ENCODE data around the gene SOX14.

The SOX14 gene

GRCh38 chr3:137765310-137766033 is 1.4 kb downstream of the SOX14 start:
- Histone ChIP-seq H3K9ac (ENCODE audit: low read depth, low read length) (no peak overlapping the region), H3K27ac (ENCODE audit: low read length) (no peak overlapping the region), H3K79me2 (ENCODE audit: insufficient read depth, low read length) (no peaks in the 10 kb centered on the region), H3K36me3 (ENCODE audit: insufficient read depth, low read length) (no peaks in the 10 kb centered on the region), H3K4me2 (ENCODE audit: insufficient read depth, low read length) (no peak overlapping the region), H3K27me3 (ENCODE audit: insufficient read depth, low read length, poor library complexity) (peaks cover 15% of the 10 kb centered on the region), H3K9me3 (ENCODE audit: insufficient read depth, low read length, severe bottlenecking) (no peaks in the 10 kb centered on the region), H3K4me1 (ENCODE audit: insufficient read depth, low read length) (no peaks in the 10 kb centered on the region), H4K20me1 (ENCODE audit: insufficient read depth, low read length) (no peaks in the 10 kb centered on the region), H3K4me3 (ENCODE audit: low read depth in 1 of 2, low read length in 2 of 2) (no peak overlapping the region), H2AFZ (ENCODE audit: low read depth, low read length) (no peak overlapping the region)
- DNase-seq (no peak), ATAC-seq (ENCODE audit: insufficient read depth, low read depth) (no peak)
- TF ChIP-seq EZH2 (IDR thresholded peaks at IDR 0.05; ENCODE audit: borderline replicate concordance, low read depth, low read length, severe bottlenecking): no peak
- TF ChIP-seq, protein P1, sequence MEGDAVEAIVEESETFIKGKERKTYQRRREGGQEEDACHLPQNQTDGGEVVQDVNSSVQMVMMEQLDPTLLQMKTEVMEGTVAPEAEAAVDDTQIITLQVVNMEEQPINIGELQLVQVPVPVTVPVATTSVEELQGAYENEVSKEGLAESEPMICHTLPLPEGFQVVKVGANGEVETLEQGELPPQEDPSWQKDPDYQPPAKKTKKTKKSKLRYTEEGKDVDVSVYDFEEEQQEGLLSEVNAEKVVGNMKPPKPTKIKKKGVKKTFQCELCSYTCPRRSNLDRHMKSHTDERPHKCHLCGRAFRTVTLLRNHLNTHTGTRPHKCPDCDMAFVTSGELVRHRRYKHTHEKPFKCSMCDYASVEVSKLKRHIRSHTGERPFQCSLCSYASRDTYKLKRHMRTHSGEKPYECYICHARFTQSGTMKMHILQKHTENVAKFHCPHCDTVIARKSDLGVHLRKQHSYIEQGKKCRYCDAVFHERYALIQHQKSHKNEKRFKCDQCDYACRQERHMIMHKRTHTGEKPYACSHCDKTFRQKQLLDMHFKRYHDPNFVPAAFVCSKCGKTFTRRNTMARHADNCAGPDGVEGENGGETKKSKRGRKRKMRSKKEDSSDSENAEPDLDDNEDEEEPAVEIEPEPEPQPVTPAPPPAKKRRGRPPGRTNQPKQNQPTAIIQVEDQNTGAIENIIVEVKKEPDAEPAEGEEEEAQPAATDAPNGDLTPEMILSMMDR (IDR thresholded peaks at IDR 0.05; ENCODE audit: borderline replicate concordance, extremely low read depth, low read length, poor library complexity, severe bottlenecking): no peak

DNA sequence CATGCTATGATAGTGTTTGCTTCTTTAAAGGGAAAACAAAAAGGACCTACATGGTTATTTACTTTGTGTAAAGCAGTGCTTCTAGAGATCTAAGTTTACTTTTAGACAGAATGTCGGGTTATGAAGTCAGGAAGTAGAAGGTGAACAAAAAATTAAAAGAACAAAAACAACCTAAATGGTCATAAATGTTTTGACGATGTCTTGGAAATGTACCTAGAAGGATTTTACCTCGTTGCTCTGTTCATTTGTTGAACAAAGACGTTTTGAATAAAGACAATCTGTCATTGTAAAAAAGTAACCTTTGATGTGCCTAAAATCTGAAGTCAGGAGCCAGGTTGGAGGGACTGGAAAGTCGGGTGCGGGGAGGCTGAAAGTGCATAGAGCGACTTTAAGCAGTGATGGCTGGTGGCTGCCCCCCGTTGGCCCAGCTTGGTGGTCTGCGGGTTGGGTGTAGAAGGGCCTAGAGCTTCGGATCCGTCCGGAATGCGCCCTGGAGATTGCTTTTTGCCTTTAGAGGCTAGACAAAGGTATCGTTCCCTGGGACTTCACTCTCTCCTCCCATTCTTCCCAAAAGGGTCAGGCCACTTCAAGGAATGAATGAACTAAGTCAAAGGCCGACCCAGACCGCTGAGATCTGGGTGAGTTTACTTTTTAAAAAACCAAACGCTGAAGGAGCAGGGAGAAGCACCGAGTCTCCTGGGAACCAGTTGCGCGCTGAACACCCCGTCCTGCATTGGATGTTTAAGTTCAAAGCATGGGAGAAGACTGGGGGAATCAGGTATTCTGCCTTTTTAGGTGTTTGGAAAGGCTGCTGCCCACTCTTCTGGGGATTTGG is 2.1 kb downstream of the SOX14 start:
- H3K9ac ChIP-seq (ENCODE audit: low read depth, low read length): no peak overlapping the region
- H3K79me2 ChIP-seq (ENCODE audit: insufficient read depth, low read length): no peaks in the 10 kb centered on the region
- no peak overlapping the region for H3K4me3 ChIP-seq (ENCODE audit: low read depth in 1 of 2, low read length in 2 of 2)
- H3K27me3 ChIP-seq (ENCODE audit: insufficient read depth, low read length, poor library complexity): peaks cover 15% of the 10 kb centered on the region
- ATAC-seq (ENCODE audit: insufficient read depth, low read depth): no peak
- H3K27ac ChIP-seq (ENCODE audit: low read length): no peak overlapping the region
- no peaks in the 10 kb centered on the region for H3K36me3 ChIP-seq (ENCODE audit: insufficient read depth, low read length)
- no peaks in the 10 kb centered on the region for H3K9me3 ChIP-seq (ENCODE audit: insufficient read depth, low read length, severe bottlenecking)
- no peaks in the 10 kb centered on the region for H4K20me1 ChIP-seq (ENCODE audit: insufficient read depth, low read length)
- TF ChIP-seq EZH2 (IDR thresholded peaks at IDR 0.05; ENCODE audit: borderline replicate concordance, low read depth, low read length, severe bottlenecking): no peak
- TF ChIP-seq, protein P1 (IDR thresholded peaks at IDR 0.05; ENCODE audit: borderline replicate concordance, extremely low read depth, low read length, poor library complexity, severe bottlenecking): no peak
- no peak for DNase-seq
- no peaks in the 10 kb centered on the region for H3K4me1 ChIP-seq (ENCODE audit: insufficient read depth, low read length)
- H2AFZ ChIP-seq (ENCODE audit: low read depth, low read length): no peak overlapping the region
- no peak overlapping the region for H3K4me2 ChIP-seq (ENCODE audit: insufficient read depth, low read length)

DNA sequence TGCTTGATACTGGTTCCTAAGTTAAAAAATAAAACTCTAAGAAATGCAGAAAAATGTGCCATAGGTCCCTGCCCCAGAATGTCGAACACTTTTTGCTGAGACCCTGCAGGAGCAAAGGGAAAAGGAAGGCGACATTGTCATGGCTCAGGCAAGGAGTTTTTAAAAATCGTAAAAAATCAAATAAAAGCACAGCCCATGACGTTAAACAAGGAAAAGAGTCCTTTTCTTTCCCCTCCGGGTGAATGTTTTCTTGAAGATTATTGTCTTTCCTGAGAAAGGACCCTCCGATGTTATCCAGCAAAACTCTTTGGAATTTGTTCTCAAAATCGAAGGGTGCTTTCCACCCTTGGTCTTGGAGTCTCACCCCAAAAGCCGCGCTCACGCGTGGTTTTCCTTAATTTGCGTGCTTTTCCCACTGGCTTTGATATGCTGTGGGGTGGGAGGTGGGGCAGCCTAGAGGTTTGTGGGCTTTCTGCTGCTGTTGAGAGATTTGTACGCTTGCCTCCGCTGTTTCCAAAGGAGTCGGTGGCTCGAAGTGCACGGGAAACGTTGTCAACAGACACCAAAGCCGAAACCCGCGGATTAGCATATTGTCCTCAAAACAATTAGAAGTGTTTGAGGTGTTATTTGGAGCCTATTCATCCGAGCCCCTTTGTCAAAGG is 2.9 kb downstream of the SOX14 start:
- Histone ChIP-seq H3K4me3 (ENCODE audit: low read depth in 1 of 2, low read length in 2 of 2) (no peak overlapping the region), H3K4me1 (ENCODE audit: insufficient read depth, low read length) (no peaks in the 10 kb centered on the region), H2AFZ (ENCODE audit: low read depth, low read length) (no peak overlapping the region), H3K27me3 (ENCODE audit: insufficient read depth, low read length, poor library complexity) (peaks cover 15% of the 10 kb centered on the region), H3K79me2 (ENCODE audit: insufficient read depth, low read length) (no peaks in the 10 kb centered on the region), H3K9ac (ENCODE audit: low read depth, low read length) (no peak overlapping the region), H3K27ac (ENCODE audit: low read length) (no peak overlapping the region), H3K4me2 (ENCODE audit: insufficient read depth, low read length) (no peak overlapping the region), H3K36me3 (ENCODE audit: insufficient read depth, low read length) (no peaks in the 10 kb centered on the region), H4K20me1 (ENCODE audit: insufficient read depth, low read length) (no peaks in the 10 kb centered on the region), H3K9me3 (ENCODE audit: insufficient read depth, low read length, severe bottlenecking) (no peaks in the 10 kb centered on the region)
- ATAC-seq (ENCODE audit: insufficient read depth, low read depth) (no peak), DNase-seq (no peak)
- TF ChIP-seq, protein P1 (IDR thresholded peaks at IDR 0.05; ENCODE audit: borderline replicate concordance, extremely low read depth, low read length, poor library complexity, severe bottlenecking): no peak
- TF ChIP-seq EZH2 (IDR thresholded peaks at IDR 0.05; ENCODE audit: borderline replicate concordance, low read depth, low read length, severe bottlenecking): no peak
